NCI-H1092 (cell line): ENCODE results near the gene SLC9A6.
"Not testable (repeated sequence)": the region's sequence is repeated elsewhere in the genome, so short reads cannot be mapped to it uniquely, and the experiment has no call there.

Experiments used
- DNase-seq: peaks from one replicate; lab custom pipeline; 2025; lab: John Stamatoyannopoulos, UW

SLC9A6 gene

GRCh38 chrX:136063340-136064079, 78.3 kb downstream of the SLC9A6 start:
- DNase-seq: no peak

GRCh38 chrX:136064661-136065043, 79.4 kb downstream of the SLC9A6 start:
- no peak for DNase-seq

DNA sequence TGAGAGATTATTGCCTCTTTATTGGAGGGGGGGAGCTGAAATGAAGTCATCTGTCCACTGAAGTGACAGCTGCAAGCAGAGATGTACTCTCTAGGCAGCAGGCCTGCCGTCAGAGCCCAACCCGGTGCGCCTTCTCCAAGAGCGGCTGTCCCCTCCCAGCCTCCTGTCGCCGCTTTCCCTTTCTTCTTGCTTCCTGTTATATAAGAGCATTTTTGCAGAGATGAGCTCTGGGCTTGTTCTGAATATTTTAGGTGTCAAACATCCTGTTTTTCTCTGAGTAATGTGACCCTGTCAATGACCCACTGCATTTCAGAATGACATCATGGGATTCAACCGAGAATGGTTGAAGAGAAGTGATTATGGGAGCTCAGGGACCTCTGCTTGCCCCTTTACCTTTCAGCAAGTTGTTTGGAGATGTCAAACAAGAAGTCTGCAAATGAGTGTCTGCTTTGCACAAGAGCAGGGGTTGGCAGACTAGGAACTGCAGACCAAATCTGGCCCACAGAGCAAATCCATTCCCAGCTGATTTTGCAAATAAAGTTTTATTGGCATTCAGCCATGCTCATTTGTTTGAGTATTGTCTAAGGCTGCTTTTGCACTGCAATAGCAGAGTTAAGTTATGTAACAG, 79.9 kb downstream of the SLC9A6 start:
- no peak for DNase-seq

DNA sequence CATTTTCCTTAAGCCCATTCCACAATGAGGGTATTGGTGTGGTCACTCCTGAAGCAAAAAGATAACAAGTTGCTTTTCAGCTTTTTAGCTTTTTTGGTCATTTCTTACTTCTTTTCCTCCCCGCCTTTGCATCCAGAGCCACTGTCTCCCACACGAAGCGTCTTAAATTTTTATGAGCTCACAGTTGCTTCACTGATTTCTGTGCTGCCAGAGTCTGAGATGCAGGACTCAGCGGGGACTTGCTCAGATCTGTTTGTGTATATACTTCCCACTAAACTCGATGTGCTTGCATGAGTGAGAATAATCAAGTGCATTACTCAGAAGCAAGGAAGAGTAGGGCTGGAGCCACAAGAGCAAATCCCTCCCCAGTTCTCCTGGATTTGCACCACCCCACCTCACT, 81.9 kb downstream of the SLC9A6 start:
- DNase-seq: no peak

DNA sequence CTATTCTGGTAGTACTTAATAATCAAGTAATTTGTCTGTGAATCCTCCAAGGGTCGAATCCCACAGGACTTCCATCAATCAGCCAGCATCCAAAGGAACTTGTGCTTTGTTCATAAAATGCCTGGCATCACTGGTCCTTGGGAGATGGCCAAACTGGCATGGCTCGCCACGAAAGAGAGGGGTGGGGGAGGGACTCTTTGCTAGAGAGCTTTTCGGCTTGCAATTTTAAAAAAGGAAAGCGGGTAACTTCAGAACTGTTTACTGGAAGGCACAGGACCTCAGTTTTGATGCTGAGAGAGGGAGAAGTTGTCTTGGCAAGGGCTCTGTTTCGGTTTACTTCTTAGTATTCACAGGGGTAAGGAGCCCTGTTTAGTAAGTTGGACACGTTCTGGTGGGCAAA, 82.7 kb downstream of the SLC9A6 start:
- DNase-seq: no peak

- no peak for DNase-seq
Measured at GRCh38 chrX:136076942-136077341, 91.7 kb downstream of the SLC9A6 start.

GRCh38 chrX:136080766-136081165, 95.5 kb downstream of the SLC9A6 start:
- no peak for DNase-seq

DNA sequence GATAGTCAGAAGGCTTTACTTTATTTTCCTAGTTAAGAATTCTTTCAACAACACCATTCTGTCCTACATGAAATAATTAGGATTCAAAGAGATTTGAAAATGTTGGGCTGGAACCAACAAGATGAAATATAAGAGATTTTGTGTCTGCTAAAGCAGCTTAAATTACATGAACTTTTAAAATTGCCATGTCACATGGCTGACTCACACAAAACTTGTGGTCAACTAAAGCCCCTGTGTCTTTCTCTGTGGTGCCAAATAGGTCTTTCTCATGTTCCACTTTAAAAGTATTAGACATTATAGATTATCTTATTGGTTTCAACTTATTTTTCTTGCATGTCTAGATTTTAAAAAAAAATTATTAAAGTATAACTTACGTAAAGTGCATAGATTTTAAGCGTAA, 101.3 kb downstream of the SLC9A6 start:
- no peak for DNase-seq

GRCh38 chrX:136091898-136092297, 106.7 kb downstream of the SLC9A6 start:
- not testable (repeated sequence) for DNase-seq

DNA sequence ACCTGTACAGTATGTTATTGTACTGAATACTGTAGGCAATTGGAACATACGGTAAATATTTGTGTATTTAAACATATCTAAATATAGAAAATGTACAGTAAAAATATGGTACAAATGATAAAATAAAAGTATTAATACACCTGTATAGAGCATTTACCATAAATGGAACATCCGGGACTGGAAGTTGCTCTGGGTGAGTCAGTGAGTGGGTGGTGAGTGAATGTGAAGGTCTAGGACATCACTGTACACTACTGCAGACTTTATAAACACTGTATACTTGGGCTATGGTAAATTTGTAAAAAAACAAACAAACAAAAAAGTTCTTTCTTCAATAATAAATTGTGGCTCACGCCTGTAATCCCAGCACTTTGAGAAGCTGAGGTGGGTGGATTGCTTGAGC, 109.7 kb downstream of the SLC9A6 start:
- no peak for DNase-seq
